CD4-positive, alpha-beta T cell (primary cell): Measurements from ENCODE around the gene DPH7. TPM values are rescaled to one million over a fixed set of nuclear protein-coding genes. Genes with fewer than 3 reads are reported as not detected.
"Not testable (repeated sequence)": the region's sequence is repeated elsewhere in the genome, so short reads cannot be mapped to it uniquely, and the experiment has no call there.

Source experiments
- ATAC-seq: fragments of 200-7000 bp; cut with Tn5 transposase; one replicate; pipeline ENCODE4 v1.10.0; 2022; ENCODE audit warnings: mild to moderate bottlenecking; ENCODE audit not compliant: poor library complexity
- CTCF ChIA-PET: fragments of 350-600 bp; sonication (Branson Sonifier 250); formaldehyde crosslinking; loops from one replicate; lab custom pipeline; 2021; ENCODE audit warnings: antibody characterized with exemption, inconsistent platforms; lab: Charles Lee
- POLR2A ChIA-PET: fragments of 350-600 bp; sonication (Branson Sonifier 250); formaldehyde crosslinking; loops from one replicate; lab custom pipeline; 2021; ENCODE audit warnings: antibody characterized with exemption, inconsistent platforms; lab: Charles Lee
- DNase-seq, 14 experiments: peaks; one replicate each; pipeline ENCODE4 v3.0.0-alpha.2; 2013 to 2020; ENCODE audit warnings: mixed read lengths in 2 of 14
- H3K27ac ChIP-seq, 2 donors: one replicate each; pipeline versions ENCODE4 v1.5.1 to v1.7.0; 2013; ENCODE audit warnings: low read length in 2 of 2, low read depth in 1 of 2, mild to moderate bottlenecking in 1 of 2
- H3K27me3 ChIP-seq, 2 experiments: 1 replicate in 1 of 2; 2 replicates in 1 of 2; pipeline versions ENCODE4 v1.6.1 to v1.7.0; 2013; ENCODE audit warnings: low read length in 2 of 2, control low read depth in 1 of 2, mild to moderate bottlenecking in 1 of 2, moderate library complexity in 1 of 2; ENCODE audit not compliant: insufficient read depth in 2 of 2, control insufficient read depth in 1 of 2
- H3K36me3 ChIP-seq: one replicate; pipeline ENCODE4 v1.6.1; 2013; ENCODE audit warnings: low read length, control low read depth; ENCODE audit not compliant: insufficient read depth
- H3K4me1 ChIP-seq: one replicate; pipeline ENCODE4 v1.6.1; 2013; ENCODE audit warnings: low read length, control low read depth; ENCODE audit not compliant: insufficient read depth
- H3K4me3 ChIP-seq: one replicate; pipeline ENCODE4 v1.5.1; 2013; ENCODE audit warnings: mild to moderate bottlenecking, low read length, moderate library complexity
- H3K9me3 ChIP-seq, 2 experiments: 1 replicate in 1 of 2; 2 replicates in 1 of 2; pipeline versions ENCODE4 v1.6.1 to v1.7.0; 2013; ENCODE audit warnings: low read length in 2 of 2, mild to moderate bottlenecking in 2 of 2, control low read depth in 1 of 2, moderate library complexity in 1 of 2; ENCODE audit not compliant: control insufficient read depth in 1 of 2, insufficient read depth in 1 of 2
- H3K27ac Mint-ChIP-seq: one replicate; pipeline ENCODE4 v1.8.0; 2020; ENCODE audit warnings: mixed read lengths
- H3K27me3 Mint-ChIP-seq: one replicate; pipeline ENCODE4 v1.8.0; 2021; ENCODE audit warnings: mixed read lengths
- H3K36me3 Mint-ChIP-seq: one replicate; pipeline ENCODE4 v1.8.0; 2021; ENCODE audit warnings: low read depth, mixed read lengths
- H3K4me1 Mint-ChIP-seq: one replicate; pipeline ENCODE4 v1.8.0; 2021; ENCODE audit warnings: low read depth, mixed read lengths
- H3K4me3 Mint-ChIP-seq: one replicate; pipeline ENCODE4 v1.8.0; 2020; ENCODE audit warnings: mild to moderate bottlenecking, mixed read lengths
- H3K9me3 Mint-ChIP-seq: one replicate; pipeline ENCODE4 v1.8.0; 2020; ENCODE audit warnings: mixed read lengths
- intact Hi-C, 2 experiments: fragments of 100-400 bp; cut with DNase I in 1 of 2; cut with micrococcal nuclease in 1 of 2; formaldehyde crosslinking; loops; one replicate each; pipeline versions ENCODE4 v1.15.1 to v1.9.0; 2023 to 2025; cut with DNase I, micrococcal nuclease
- total RNA-seq, 174 experiments: library from RNA in 2 of 174; stranded (reverse) in 2 of 174; gene quantifications; one replicate each; pipeline ENCODE4 v1.2.3 and lab custom pipeline; 2021 to 2026
- TF ChIP-seq, protein P1 (sequence below): fragments of 200-600 bp; IDR thresholded peaks from one replicate; pipeline ENCODE4 v1.8.0; 2022; ENCODE audit warnings: antibody characterized with exemption, mild to moderate bottlenecking

The DPH7 gene
- total RNA-seq, 2 experiments from 2014 or later = 36.4 to 36.8 TPM

GRCh38 chr9:137598943-137599342 lies 20.2 kb upstream of the DPH7 start:
- ChIA-PET POLR2A (interaction anchor here (0.5 kb wide), 1 partner anchor 30 kb away, joined by 5 read pairs; no protein-coding TSS in a partner anchor), CTCF (no interaction called here)
- H3K4me1 Mint-ChIP-seq = peaks cover 9% of the 10 kb centered on the region
- no peak for DNase-seq
- no peaks in the 10 kb centered on the region for H3K4me1 ChIP-seq
- H3K4me3 ChIP-seq = no peak overlapping the region
- H3K27ac ChIP-seq = no peak overlapping the region
- H3K27me3 Mint-ChIP-seq = no peaks in the 10 kb centered on the region
- H3K27me3 ChIP-seq = no peaks in the 10 kb centered on the region
- H3K4me3 Mint-ChIP-seq = no peak overlapping the region
- no peaks in the 10 kb centered on the region for H3K9me3 ChIP-seq
- no peaks in the 10 kb centered on the region for H3K36me3 ChIP-seq
- H3K36me3 Mint-ChIP-seq = no peaks in the 10 kb centered on the region
- ATAC-seq = no peak
- TF ChIP-seq, protein P1, sequence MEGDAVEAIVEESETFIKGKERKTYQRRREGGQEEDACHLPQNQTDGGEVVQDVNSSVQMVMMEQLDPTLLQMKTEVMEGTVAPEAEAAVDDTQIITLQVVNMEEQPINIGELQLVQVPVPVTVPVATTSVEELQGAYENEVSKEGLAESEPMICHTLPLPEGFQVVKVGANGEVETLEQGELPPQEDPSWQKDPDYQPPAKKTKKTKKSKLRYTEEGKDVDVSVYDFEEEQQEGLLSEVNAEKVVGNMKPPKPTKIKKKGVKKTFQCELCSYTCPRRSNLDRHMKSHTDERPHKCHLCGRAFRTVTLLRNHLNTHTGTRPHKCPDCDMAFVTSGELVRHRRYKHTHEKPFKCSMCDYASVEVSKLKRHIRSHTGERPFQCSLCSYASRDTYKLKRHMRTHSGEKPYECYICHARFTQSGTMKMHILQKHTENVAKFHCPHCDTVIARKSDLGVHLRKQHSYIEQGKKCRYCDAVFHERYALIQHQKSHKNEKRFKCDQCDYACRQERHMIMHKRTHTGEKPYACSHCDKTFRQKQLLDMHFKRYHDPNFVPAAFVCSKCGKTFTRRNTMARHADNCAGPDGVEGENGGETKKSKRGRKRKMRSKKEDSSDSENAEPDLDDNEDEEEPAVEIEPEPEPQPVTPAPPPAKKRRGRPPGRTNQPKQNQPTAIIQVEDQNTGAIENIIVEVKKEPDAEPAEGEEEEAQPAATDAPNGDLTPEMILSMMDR = no peak
- no peak overlapping the region for H3K27ac Mint-ChIP-seq
- no peaks in the 10 kb centered on the region for H3K9me3 Mint-ChIP-seq
- intact Hi-C loops = no loop called here

- H3K4me1 Mint-ChIP-seq, H3K4me3 Mint-ChIP-seq, H3K36me3 ChIP-seq, H3K27ac ChIP-seq, H3K4me1 ChIP-seq, H3K27me3 ChIP-seq, intact Hi-C loops, ATAC-seq, H3K9me3 Mint-ChIP-seq, H3K9me3 ChIP-seq, H3K27ac Mint-ChIP-seq, H3K27me3 Mint-ChIP-seq, H3K4me3 ChIP-seq, DNase-seq, H3K36me3 Mint-ChIP-seq: not testable (repeated sequence)
- ChIA-PET POLR2A (interaction anchor here (0.6 kb wide), 1 partner anchor 17 kb away, joined by 3 read pairs; no protein-coding TSS in a partner anchor), CTCF (interaction anchor here (0.7 kb wide), 1 partner anchor 23 kb away, joined by 4 read pairs; no protein-coding TSS in a partner anchor)
Observed at GRCh38 chr9:137596577-137596976, 17.9 kb upstream of the DPH7 start.

DNA sequence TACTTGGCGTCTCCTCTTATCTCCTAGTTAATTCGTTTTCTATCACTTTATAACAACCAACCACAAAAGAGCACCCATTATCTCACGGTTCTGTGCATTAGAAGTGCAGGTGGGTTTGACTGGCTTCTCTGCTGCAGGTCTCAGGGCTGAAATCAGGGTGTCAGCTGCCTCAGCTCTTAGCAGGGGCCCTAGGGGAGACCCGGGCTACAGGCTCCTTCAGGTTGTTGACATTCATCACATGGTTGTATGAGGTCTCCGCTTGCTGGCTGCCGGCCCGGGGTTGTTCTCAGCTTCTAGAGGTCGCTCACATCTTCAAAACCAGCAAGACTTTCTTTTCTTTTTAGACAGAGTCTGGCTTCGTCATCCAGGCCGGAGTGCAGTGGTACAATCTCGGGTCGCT lies 14.5 kb upstream of the DPH7 start:
- H3K4me1 Mint-ChIP-seq = peaks cover 12% of the 10 kb centered on the region
- TF ChIP-seq, protein P1 = no peak
- peak overlapping the region; percentile 80 for H3K4me3 Mint-ChIP-seq
- H3K9me3 Mint-ChIP-seq = no peaks in the 10 kb centered on the region
- Histone ChIP-seq H3K4me1 (peaks cover 20% of the 10 kb centered on the region), H3K4me3 (no peak overlapping the region), H3K27ac (no peak overlapping the region), H3K9me3 (no peaks in the 10 kb centered on the region), H3K27me3 (no peaks in the 10 kb centered on the region), H3K36me3 (peaks cover under 1% of the 10 kb centered on the region)
- ATAC-seq (no peak), DNase-seq (no peak)
- intact Hi-C loops = no loop called here
- ChIA-PET POLR2A (no interaction called here), CTCF (no interaction called here)
- no peaks in the 10 kb centered on the region for H3K27me3 Mint-ChIP-seq
- H3K36me3 Mint-ChIP-seq = peaks cover 4% of the 10 kb centered on the region
- no peak overlapping the region for H3K27ac Mint-ChIP-seq

DNA sequence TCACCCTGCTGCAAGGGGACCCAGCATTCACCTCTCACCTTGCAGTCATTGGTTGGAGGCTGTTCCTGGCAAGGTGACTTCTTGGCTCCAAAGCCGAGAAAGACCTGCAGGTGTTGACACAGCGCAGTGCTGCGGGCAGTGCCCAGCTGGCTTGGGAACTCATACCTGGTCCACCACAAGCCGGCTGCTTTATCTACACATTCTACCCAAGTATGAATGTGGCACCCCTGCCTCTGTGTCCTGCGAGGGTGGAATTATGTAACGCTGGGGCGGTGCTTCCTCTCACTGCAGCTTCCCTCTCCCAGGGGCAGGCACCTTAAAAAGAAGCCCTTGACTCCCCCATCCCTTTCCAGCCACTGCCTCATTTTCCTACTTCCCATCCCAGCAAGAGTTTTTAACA lies 14.0 kb upstream of the DPH7 start:
- no peak overlapping the region for H3K4me3 ChIP-seq
- ChIA-PET POLR2A (no interaction called here), CTCF (no interaction called here)
- no peak overlapping the region for H3K27ac ChIP-seq
- ATAC-seq (no peak), DNase-seq (no peak)
- no peaks in the 10 kb centered on the region for H3K27me3 ChIP-seq
- Mint-ChIP-seq H3K27me3 (no peaks in the 10 kb centered on the region), H3K27ac (no peak overlapping the region), H3K36me3 (peaks cover 8% of the 10 kb centered on the region), H3K9me3 (no peaks in the 10 kb centered on the region), H3K4me1 (peaks cover 17% of the 10 kb centered on the region), H3K4me3 (peak overlapping the region; percentile 80)
- intact Hi-C loops = no loop called here
- peaks cover 21% of the 10 kb centered on the region for H3K4me1 ChIP-seq
- no peaks in the 10 kb centered on the region for H3K9me3 ChIP-seq
- TF ChIP-seq, protein P1 = no peak
- peaks cover 4% of the 10 kb centered on the region for H3K36me3 ChIP-seq
